Osteocyte (in vitro differentiated cells): ENCODE data around the gene LRRC4C. TPM values are rescaled to one million over a fixed set of nuclear protein-coding genes. Genes with fewer than 3 reads are reported as not detected.

ENCODE experiments used
- DNase-seq: peaks from one replicate; pipeline ENCODE4 v3.0.0; 2021; ENCODE audit warnings: mixed read lengths; ENCODE audit not compliant: unreplicated experiment; ENCODE audit errors: extremely low spot score
- H3K27ac Mint-ChIP-seq: one replicate; pipeline ENCODE4 v1.8.0; 2021; ENCODE audit warnings: mild to moderate bottlenecking, mixed read lengths; ENCODE audit not compliant: unreplicated experiment
- H3K27me3 Mint-ChIP-seq: one replicate; pipeline ENCODE4 v1.8.0; 2021; ENCODE audit warnings: mixed read lengths; ENCODE audit not compliant: unreplicated experiment
- H3K36me3 Mint-ChIP-seq: one replicate; pipeline ENCODE4 v1.8.0; 2021; ENCODE audit warnings: mixed read lengths; ENCODE audit not compliant: unreplicated experiment
- H3K4me1 Mint-ChIP-seq: one replicate; pipeline ENCODE4 v1.8.0; 2021; ENCODE audit warnings: mixed read lengths; ENCODE audit not compliant: unreplicated experiment
- H3K4me3 Mint-ChIP-seq: one replicate; pipeline ENCODE4 v1.8.0; 2021; ENCODE audit warnings: mild to moderate bottlenecking, moderate library complexity, mixed read lengths; ENCODE audit not compliant: unreplicated experiment
- H3K9me3 Mint-ChIP-seq: one replicate; pipeline ENCODE4 v1.8.0; 2021; ENCODE audit warnings: mixed read lengths; ENCODE audit not compliant: unreplicated experiment
- total RNA-seq: library from RNA; stranded (reverse); gene quantifications from 2 replicates; pipeline ENCODE4 v1.2.1, GENCODE V29; 2021
- TF ChIP-seq, protein P1 (sequence below): fragments of 200-600 bp; sonication (generic); IDR thresholded peaks from 2 replicates; pipeline ENCODE4 v1.5.0; 2021; ENCODE audit warnings: antibody characterized with exemption, mild to moderate bottlenecking, moderate library complexity

LRRC4C gene
- total RNA-seq, 1 donor from 2014 or later = 0.16 TPM

DNA sequence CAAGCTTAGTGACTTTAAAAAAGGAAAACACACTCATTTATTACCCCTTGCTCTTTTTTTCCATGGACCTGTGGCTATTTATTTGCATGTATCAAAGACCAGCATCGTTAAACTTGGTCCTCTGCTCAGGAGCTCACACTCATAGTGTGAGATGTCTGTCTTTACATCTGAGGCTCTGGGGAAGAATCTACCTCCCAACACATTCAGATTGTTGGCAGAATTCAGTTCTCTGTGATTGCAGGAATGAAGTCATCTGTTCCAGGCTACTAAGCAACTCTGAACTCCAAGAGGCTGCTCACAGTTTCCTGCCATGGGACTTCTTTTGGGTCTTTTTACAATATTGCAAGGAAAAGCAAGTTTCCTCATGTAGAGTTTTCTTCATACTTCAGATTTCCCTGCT, 138.8 kb downstream of the LRRC4C start:
- Mint-ChIP-seq H3K4me3 (no peak overlapping the region), H3K4me1 (no peaks in the 10 kb centered on the region), H3K36me3 (no peaks in the 10 kb centered on the region), H3K27ac (no peak overlapping the region), H3K9me3 (no peaks in the 10 kb centered on the region), H3K27me3 (no peaks in the 10 kb centered on the region)
- TF ChIP-seq, protein P1, sequence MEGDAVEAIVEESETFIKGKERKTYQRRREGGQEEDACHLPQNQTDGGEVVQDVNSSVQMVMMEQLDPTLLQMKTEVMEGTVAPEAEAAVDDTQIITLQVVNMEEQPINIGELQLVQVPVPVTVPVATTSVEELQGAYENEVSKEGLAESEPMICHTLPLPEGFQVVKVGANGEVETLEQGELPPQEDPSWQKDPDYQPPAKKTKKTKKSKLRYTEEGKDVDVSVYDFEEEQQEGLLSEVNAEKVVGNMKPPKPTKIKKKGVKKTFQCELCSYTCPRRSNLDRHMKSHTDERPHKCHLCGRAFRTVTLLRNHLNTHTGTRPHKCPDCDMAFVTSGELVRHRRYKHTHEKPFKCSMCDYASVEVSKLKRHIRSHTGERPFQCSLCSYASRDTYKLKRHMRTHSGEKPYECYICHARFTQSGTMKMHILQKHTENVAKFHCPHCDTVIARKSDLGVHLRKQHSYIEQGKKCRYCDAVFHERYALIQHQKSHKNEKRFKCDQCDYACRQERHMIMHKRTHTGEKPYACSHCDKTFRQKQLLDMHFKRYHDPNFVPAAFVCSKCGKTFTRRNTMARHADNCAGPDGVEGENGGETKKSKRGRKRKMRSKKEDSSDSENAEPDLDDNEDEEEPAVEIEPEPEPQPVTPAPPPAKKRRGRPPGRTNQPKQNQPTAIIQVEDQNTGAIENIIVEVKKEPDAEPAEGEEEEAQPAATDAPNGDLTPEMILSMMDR = no peak
- DNase-seq = no peak

DNA sequence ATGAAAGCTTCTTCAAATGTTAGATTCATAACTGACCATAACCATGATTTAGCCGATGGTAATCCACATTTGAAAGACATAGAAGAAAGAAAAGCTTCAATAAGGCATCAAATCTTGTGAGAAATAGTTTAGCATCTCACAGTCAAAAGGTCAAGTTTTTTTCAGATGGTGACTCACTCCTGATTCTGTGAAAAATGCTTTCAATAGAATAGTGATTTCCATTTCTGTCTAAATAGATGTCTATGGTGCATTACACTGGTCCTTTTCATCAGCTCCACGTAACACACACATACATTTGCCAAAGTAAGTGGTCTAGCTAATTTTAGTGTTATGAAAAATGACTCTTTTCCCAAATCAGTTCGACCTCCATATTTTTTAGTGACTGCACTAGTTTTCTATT, 139.2 kb downstream of the LRRC4C start:
- TF ChIP-seq, protein P1 = no peak
- Mint-ChIP-seq H3K9me3 (no peaks in the 10 kb centered on the region), H3K27ac (no peak overlapping the region), H3K27me3 (no peaks in the 10 kb centered on the region), H3K4me1 (no peaks in the 10 kb centered on the region), H3K4me3 (no peak overlapping the region), H3K36me3 (no peaks in the 10 kb centered on the region)
- no peak for DNase-seq

DNA sequence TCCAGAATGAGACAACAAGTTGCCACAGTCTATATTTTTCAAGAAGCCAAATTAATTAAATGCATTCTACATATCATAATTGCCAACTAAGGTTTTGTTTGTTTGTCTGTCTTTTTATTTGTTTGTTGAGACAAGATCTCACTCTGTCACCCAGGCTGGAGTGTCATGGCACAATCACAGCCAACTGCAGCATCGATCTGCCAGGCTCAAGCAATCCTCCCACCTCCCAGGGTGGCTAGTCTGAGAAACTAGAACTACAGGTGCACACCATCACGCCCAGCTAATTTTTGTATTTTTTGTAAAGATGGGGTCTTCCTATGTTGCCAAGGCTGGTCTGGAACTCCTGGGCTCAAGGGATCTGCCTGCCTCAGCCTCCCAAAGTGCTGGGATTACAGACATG, 140.0 kb downstream of the LRRC4C start:
- TF ChIP-seq, protein P1 = no peak

DNA sequence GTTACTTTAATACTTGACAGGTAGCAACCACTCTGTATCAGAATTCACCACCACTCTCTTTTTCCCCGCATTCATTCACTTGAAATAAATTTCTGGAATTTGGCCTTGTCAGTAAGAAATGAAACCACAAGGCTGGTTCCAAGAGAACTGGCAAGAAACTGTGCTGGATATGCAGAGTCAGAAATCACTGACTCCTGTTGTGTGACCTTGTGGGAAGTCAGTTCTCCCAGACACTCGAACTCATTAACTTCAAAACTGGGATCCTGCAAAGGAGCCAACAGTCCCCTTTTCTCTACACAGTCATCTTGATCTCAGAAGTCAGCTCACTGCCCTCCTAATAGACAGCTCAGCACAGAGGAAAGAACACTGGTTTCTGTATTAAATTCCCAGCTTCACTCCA, 142.7 kb downstream of the LRRC4C start:
- Mint-ChIP-seq H3K27ac (no peak overlapping the region), H3K4me3 (no peak overlapping the region), H3K27me3 (no peaks in the 10 kb centered on the region), H3K9me3 (no peaks in the 10 kb centered on the region), H3K4me1 (no peaks in the 10 kb centered on the region), H3K36me3 (no peaks in the 10 kb centered on the region)
- DNase-seq = no peak
- TF ChIP-seq, protein P1 = no peak

More for the DNA sequence above, 140.0 kb downstream of the LRRC4C start:
- Mint-ChIP-seq H3K9me3 (no peaks in the 10 kb centered on the region), H3K4me1 (no peaks in the 10 kb centered on the region), H3K36me3 (no peaks in the 10 kb centered on the region), H3K27ac (no peak overlapping the region), H3K4me3 (no peak overlapping the region), H3K27me3 (no peaks in the 10 kb centered on the region)
- no peak for DNase-seq

DNA sequence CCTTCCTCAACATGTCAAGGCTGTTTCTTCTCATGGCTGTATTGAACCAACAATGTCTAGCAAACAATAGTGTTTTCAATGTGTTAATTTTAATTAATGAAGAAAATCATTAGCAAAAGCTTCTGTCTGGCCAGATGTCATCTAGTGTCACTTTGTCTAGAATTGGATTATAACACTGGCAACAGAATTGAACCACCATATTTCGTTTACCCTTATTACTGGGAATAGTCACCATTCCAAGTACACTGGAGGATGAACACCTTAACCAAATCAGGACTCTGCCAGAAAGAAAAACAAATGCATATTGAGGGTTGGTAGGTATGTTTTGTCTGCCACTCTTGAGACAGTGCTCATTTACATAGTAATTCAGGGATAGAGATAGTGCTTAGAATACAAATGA, 146.2 kb downstream of the LRRC4C start:
- H3K4me1 Mint-ChIP-seq = no peaks in the 10 kb centered on the region
- no peak for DNase-seq
- no peaks in the 10 kb centered on the region for H3K27me3 Mint-ChIP-seq
- TF ChIP-seq, protein P1 = no peak
- peaks cover 15% of the 10 kb centered on the region for H3K9me3 Mint-ChIP-seq
- no peak overlapping the region for H3K4me3 Mint-ChIP-seq
- no peaks in the 10 kb centered on the region for H3K36me3 Mint-ChIP-seq
- no peak overlapping the region for H3K27ac Mint-ChIP-seq
